Bone marrow (tissue), 2 donors: ENCODE results near the gene TEX22.
"Not testable (repeated sequence)": the region's sequence is repeated elsewhere in the genome, so short reads cannot be mapped to it uniquely, and the experiment has no call there.

Experiments used
- DNase-seq, 2 donors: peaks; one replicate each; lab custom pipeline; 2025; lab: John Stamatoyannopoulos, UW

The TEX22 gene, protein sequence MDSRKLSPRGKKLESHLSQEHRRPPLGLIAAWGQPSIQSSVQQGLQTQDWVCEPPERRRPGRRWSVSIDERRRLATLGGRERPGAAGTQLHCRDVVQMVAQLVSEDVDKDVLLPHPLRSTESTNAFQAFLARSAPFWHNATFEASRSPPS

GRCh38 chr14:105398044-105398725, at the start of gene TEX22:
TSS of gene TEX22 (plus strand) at chr14:105398538. CDS start at chr14:105399341, 803 bp downstream.
- peak; percentile 80 to 86 for DNase-seq

DNA sequence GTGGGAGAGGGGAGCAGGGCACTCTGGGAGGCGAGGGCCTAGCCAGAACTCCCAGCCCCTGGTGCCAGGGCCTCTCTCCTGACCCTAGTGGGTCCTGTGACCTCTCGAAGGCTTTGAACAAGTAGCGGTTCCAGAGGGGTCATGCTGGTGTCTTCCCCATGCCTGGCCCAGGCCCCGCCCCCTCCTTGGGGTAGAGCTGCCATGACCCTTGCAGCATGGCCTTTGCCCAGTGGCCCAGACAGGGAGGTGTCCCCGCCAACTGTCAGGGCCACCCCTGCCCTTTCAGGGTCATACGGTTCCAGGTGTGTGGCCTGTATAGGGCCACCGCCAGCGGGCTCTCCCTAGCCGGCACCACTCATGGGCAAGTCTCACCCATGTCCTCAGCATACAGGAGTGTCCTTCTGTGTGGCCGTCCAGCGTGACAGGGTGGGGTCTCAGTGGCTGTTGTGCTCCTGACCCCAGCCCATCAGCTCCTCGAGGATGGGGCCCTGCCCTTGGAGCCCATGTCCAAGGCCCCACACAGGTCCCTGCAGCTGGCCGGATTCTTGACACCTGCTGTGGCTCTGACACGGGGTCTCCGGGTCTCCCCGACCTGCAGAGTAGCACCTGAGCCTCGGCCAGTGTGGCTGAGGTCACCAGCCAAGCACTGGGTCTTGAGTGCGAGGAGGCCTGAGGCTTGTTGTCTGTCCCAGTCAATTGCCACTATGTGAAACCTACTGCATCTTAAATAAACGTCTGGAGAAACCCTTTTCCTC, 49.2 kb upstream of the TEX22 start:
- DNase-seq = no peak

DNA sequence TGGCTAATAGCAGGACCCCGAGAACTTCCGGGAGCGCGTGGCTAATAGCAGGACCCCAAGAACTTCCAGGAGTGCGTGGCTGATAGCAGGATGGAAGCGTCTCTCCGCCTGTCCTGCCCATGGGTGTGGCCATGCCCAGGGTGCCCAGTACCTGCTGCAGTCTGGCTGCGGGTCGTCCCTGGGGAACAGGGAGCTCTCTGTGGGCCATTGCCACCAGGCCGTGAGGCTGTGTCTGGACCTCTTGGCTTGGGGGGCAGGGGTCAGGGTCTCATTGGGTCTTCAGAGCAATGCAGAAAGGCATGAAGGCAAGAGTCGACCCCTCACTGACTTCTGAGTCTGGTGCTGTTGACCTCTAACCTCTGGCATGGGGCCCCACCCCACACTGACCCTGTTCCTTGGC, 48.3 kb upstream of the TEX22 start:
- no peak for DNase-seq

DNA sequence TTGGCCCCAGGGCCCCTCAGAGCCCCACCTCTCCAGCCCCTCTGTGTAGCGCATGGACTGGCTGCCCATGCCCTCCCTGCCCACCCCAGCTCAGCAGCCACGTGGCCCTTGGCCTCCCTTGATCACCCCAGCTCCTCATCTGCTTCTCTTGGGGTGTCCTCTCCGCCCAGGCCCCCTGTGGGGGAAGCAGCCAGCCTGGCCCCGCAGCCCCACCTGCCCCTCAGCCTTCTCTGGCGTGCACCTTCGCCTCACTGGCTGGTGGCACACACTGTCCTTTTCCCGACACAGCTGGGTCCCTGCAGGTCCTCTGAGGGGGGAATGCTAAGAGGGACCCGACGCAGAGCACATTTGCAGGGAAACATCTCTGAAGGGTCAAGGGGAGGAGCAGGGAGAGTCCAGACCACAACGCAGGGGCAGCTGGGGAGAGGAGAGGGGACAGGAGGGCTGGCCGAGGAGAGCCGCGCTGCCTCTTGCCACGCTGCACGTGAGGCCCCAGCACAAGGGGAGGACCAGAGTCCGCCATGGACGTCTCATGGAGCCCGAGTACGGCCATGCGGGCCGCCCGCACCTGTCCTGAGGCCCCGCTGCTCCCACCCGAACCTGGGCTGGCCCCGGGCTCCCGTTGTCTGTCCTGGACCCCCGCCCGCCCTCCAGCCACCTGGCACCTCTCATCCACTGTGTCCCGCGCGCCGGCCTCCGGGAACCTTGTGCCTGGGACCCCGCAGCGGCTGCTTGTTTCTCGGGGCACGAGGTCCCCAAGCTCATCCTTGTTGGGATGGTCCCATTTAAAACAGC, 47.7 kb upstream of the TEX22 start:
- DNase-seq = no peak

GRCh38 chr14:105351410-105351809, 46.9 kb upstream of the TEX22 start:
- no peak for DNase-seq

DNA sequence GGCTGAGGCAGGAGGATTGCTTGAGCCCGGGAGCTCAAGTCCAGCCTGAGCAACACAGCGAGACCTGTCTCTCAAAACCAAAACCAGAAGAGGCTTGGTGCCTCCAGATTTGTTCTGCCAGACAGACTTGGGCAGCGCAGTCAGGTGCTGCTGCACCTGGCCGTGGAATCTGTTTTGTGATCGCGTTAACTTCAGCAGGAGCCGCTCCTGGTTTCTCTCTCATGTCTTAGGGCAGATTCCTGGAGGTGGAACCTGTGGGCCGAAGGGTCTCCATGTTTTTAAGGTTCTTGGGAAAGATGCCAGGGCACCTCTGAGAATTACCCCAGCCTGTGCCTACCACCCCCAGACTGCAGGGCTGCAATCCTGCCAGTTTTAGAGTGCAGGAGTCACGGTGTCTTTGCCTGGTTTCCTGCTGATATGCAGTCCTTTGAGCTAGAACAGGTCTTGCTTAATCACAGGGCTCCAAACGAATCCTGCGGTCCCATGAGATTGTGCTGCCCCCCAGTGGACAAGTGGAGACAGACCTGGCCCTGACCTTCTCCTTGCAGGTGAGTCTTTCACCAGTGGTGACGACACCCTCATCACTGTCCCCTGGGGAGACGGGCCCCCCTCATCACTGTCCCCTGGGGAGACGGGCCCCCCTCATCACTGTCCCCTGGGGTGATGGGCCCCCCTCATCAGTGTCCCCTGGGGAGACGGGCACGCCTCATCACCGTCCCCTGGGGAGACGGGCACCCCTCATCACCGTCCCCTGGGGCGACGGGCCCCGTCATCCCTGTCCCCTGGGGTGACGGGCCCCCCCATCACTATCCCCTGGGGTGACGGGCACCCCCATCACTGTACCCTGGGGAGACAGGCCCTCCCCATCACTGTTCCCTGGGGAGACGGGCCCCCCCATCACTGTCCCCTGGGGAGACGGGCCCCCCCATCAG, 46.2 kb upstream of the TEX22 start:
- DNase-seq = peak; percentile 51 to 81

- no peak for DNase-seq
Observed at GRCh38 chr14:105353136-105353535, 45.2 kb upstream of the TEX22 start.

DNA sequence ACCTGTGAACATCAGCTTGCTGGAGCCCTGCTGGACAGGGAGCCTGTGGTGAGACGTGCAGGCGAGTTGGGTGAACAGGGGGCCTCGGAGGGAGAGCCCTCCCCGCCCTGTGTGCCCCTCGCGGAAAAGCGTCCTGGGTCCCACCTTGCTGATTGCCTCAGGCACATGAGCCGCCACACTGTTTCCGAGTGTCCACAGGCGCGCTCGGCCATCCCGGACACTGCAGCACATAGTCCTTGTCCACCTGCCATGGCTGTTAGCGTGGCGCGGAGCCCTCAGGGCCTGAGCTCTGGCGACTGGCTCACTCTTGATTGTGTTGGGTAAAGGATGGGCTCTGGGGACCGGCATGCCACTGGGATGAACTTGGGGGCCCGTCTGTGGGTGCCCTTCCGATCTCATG, 43.8 kb upstream of the TEX22 start:
- DNase-seq = no peak

GRCh38 chr14:105355049-105355575, 43.2 kb upstream of the TEX22 start:
- DNase-seq = no peak

DNA sequence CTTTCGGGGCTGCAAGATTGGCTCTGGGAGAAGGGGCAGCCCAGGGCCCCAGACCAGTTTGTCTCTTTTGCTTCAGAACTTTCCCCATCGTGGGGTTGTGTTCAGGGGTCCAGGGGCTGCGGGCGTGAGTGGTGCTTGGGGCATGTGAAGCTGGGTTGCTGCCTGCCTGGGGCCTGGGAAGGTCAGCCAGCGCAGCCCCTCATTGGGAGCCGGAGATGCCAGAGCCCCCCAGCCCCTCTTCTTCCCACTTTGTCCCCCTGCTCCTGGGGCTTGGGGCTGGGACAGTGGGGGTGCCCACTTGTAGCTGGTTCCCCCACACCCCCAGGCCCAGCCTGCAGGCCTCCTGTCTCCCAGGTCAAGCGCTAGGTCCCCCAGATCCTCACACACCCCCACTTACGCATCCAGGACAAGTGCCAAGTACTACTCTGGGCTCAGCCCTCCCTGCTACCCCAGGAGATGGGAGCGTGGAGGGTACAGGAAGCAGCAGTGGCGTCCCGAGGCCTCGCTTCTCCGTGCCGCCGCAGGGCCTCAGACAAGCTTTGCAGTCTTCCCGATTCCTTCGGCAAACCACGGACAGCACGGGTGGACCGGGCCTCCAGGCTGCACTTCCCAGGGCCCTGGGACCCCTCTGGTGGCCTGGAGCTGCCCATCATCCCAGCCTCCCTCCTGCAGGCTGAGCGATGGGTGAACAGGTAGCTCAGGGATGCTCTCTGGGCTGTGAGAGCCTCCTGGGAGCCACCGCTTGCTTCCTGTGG, 42.3 kb upstream of the TEX22 start:
- DNase-seq = no peak

GRCh38 chr14:105356927-105357326, 41.4 kb upstream of the TEX22 start:
- DNase-seq = no peak

DNA sequence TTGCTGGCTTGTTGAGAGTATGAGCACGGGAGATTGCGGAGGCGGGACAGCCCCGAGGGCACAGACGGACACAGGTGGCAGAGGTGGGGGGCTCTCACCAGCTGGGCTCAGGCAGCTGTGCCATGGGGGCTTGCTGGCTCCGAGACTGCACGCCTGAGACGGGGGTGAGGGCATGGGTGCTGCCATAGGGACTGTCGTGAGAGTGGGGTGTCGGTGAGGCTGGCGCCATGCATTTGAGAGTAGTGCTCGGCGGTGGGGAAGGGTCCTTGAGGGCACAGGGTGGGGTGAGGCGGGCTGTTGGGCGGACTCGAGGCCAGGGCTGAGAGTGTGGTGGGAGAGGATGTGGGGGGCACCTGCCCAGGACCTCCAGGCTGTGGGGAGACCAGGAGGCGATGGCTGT, 40.7 kb upstream of the TEX22 start:
- DNase-seq = no peak

GRCh38 chr14:105358140-105358846, 40.0 kb upstream of the TEX22 start:
- no peak for DNase-seq

- DNase-seq = no peak
Observed at GRCh38 chr14:105358943-105359342, 39.4 kb upstream of the TEX22 start.

DNA sequence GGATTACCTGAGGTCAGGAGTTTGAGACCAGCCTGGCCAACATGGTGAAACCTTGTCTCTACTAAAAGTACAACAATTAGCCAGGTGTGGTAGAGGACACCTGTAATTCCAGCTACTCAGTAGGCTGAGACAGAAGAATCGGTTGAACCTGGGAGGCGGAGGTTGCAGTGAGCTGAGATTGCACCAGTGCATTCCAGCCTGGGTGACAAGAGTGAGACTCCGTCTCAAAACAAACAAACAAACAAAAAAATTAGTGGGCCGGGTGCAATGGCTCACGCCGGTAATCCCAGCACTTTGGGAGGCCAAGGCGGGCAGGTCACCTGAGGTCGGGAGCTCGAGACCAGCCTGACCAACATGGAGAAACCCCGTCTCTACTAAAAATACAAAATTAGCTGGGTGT, 36.9 kb upstream of the TEX22 start:
- not testable (repeated sequence) for DNase-seq

- DNase-seq = no peak
Observed at GRCh38 chr14:105363847-105364708, 34.3 kb upstream of the TEX22 start.

- DNase-seq = no peak
Observed at GRCh38 chr14:105365101-105365500, 33.2 kb upstream of the TEX22 start.

- DNase-seq = no peak
Observed at GRCh38 chr14:105365681-105366080, 32.7 kb upstream of the TEX22 start.
